Stimulated activated CD4-positive, alpha-beta T cell treated with anti-CD3 and anti-CD28 coated beads, TNF-alpha, amount 100 ng/mL, for 1 hour (primary cell): Measurements from ENCODE around the gene GRID2.
"Not testable (repeated sequence)": the region's sequence is repeated elsewhere in the genome, so short reads cannot be mapped to it uniquely, and the experiment has no call there.

Experiments
- DNase-seq, 3 donors: peaks; one replicate each; pipeline ENCODE4 v3.0.0-alpha.2; 2020; ENCODE audit warnings: low read depth in 3 of 3, low spot score in 1 of 3

The GRID2 gene

DNA sequence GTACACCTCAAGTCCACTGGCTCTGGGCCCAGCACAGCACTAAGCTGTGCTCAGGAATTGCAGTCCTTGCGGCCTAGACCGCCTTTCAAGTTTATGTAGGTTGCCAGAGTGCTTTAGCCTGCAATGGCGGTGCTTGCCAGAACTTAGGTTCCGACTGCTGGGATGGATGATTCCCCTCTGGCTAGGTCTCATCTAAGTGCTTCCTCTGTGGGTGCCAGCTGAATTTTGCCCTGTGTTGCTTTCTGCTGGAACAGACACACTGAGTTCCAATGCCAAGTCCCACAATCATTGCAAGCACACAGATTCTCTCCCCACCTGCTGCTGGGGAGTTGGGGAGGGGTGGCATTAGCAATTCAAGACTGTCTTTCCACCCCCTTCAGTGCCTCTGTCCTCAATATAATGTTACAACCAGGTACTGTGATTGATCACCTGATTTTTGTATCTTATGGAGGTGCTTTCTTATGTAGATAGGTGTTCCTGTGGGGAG is 129.5 kb downstream of the GRID2 start:
- DNase-seq: no peak

DNA sequence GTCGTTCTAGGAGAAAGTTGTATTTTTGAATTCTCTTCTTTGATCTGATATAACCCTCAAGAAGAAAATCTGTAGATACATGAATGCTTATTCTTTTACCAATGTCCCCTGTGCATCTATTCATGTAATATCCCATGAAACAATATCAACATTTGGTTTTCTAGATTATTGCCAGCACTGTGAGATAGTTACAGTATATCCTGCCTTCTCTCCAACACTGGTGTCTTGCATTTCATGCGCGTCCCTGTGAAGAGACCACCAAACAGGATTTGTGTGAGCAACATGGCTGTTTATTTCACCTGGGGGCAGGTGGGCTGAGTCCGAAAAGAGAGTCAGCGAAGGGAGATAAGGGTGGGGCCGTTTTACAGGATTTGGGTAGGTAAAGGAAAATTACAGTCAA is 135.0 kb downstream of the GRID2 start:
- not testable (repeated sequence) for DNase-seq

DNA sequence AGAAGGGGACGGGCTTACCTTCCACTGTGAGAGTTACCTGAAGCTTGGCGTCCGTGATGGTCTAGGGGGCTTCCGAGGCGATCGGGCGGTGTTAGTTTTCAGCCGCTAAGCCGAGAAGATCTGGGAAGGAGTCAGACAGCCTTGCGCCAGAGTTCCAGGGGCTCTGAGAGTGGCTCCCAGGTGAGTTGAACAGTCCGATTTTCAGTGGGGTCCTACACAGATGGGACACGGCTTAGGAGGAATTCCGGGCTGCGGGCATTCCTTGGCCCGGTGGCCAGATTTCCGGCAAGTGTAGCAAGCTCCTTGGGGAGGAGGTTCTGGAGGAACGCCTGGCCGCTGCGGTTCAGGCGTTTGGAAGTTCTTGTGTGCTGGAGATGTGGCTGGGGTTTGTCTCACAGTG is 138.4 kb downstream of the GRID2 start:
- not testable (repeated sequence) for DNase-seq

DNA sequence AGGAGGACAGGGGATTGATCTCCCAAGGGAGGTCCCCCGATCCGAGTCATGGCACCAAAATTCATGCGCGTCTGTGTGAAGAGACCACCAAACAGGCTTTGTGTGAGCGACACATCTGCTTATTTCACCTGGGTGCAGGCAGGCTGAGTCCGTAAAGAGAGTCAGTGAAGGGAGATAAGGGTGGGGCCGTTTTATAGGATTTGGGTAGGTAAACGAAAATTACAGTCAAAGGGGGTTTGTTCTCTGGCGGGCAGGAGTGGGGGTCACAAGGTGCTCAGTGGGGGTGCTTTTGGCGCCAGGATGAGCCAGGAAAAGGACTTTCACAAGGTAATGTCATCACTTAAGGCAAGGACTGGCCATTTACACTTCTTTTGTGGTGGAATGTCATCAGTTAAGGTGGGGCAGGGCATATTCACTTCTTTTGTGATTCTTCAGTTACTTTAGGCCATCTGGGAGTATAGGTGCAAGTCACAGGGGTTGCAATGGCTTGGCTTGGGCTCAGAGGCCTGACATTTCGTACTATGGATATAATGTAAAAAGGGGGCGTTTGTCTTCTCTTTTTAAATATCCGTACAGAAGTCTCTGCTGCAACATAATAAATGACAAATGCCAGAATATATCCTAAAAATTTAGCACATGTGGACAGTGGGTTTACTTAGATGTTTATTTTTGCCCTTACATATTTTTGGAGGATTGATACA is 140.5 kb downstream of the GRID2 start:
- DNase-seq: not testable (repeated sequence)

DNA sequence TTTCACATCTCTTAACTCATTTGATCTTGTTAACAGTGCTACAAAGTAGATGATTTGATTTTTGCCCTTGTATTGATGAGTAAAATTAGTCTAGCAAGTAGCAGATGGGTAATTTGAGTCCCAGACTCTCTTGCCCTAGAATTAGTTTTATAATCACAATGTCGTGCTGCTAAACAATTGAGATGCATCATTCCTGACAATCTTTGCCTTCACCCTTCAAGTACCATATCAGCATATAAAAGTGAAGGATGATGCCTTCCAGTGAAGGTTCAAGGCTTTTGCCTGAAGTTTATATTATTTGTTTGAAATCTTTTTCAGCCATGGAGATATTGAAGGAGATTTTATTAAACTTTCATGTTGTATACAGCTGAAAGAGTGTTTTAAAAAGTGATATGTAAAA is 141.4 kb downstream of the GRID2 start:
- DNase-seq: no peak

DNA sequence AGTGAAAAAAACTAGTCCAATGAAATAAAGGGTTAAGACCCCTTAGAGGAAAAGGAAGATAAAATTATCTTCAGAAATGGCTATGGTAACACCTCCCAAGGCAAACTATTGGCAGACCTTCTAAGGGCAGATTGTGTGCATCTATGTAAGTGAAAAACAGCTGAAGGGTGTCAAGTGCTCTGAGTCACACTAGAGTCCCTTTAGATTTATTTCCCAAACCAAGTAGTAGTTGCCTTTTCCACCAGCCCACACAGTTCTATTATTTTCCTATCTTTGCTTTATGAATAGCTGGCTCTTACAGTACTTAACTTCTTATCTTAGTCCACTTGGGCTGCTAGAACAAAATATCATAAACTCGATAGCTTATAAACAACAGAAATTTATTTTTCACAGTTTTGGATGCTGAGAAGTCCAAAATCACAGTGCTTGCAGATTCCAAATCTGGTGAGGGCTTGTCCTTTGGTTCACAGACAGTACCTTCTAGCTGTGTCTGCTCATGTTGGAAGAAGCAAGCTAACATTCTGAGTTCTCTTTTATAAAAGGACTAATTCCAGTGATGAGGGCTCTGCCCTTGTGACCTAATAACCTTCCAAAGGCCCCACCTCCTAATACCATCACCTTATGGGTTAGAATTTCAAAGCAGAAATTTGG is 143.6 kb downstream of the GRID2 start:
- no peak for DNase-seq

DNA sequence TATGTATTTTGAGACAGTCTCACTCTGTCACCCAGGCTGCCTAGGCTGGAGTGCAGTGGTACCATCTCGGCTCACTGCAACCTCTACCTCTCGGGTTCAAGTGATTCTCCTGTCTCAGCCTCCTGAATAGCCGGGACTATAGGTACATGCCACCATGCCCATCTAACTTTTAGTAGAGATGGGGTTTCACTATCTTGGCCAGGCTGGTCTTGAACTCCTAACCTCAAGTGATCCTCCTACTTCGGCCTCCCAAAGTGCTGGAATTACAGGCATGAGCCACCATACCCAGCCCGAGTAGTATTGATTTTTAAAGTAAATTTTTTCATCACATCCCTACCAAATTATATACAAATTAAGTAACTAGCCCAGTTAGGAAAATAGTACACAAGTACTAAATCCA is 144.4 kb downstream of the GRID2 start:
- not testable (repeated sequence) for DNase-seq

DNA sequence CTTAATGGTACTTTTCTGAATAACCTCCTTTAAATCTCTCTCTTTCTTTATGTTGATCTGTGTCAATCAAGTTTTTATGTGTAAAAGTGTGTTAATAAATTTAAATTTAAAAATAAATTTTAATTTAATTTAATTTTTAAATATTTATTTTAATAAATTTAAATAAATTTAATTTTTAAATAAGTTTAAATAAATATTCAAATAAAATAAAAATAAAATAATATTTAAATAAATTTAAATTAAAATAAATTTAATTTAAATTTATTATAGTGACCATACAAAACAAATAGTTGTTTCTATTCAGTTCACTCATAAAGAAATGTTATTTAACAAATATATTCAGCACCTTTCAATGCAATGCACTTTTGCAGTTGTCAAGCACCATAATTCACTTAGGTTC is 146.9 kb downstream of the GRID2 start:
- DNase-seq: no peak

DNA sequence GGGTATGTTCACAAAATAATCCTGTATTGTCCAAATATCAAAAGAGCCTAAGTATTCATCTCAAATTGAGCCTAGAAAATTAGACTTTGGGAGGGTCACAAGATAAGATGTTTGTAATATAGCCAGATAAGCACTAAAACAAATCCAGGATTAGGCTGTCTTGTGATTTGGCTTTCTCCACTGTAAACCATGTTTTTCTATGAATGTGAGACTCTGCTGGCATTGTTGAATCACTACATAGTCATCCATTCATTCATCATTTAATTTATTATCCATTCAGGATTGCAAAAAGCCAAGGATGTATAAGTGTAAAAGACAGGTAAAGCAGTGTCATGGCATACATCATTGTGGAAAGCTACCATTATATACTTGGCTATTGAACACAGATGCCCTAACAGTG is 148.0 kb downstream of the GRID2 start:
- no peak for DNase-seq

DNA sequence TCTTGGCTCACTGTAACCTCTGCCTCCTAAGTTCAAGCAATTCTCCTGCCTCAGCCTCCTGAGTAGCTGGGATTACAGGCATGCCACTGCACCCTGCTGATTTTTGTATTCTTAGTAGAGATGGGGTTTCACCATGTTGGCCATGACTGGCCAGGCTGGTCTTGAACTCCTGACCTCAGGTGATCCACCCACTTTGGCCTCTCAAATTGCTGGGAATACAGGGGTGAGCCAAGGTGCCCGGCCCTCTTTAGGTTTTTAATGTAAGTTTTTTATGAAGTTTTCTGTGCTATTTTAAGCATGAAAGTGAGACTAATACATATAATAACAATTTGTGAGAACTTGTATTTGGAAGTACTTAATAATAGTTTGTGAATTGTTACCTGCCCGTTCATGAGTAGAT is 148.6 kb downstream of the GRID2 start:
- DNase-seq: not testable (repeated sequence)

DNA sequence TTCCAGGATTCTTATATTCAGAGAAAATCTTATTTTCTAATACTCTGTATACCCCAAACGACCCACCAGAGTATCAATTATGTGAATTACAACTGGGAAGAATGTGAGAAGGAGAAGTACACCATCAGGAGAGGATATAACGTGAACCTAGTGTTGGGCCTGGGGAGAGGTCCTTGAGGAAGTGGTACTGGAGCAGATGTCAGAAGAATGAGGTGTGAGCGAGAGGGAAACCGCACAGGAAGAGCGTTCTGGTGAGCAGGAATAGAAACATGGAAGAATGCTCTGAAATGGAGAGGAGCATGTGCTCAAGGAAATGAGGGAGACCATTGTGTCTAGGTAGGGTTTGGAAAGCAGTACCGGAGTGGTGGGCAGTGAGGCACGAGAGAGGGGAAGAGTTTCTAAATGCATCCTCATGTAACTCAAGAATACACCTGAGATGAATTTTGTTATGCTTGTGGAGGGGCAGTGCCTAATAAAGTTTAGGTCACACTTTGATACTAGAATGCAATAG is 151.6 kb downstream of the GRID2 start:
- DNase-seq: no peak

DNA sequence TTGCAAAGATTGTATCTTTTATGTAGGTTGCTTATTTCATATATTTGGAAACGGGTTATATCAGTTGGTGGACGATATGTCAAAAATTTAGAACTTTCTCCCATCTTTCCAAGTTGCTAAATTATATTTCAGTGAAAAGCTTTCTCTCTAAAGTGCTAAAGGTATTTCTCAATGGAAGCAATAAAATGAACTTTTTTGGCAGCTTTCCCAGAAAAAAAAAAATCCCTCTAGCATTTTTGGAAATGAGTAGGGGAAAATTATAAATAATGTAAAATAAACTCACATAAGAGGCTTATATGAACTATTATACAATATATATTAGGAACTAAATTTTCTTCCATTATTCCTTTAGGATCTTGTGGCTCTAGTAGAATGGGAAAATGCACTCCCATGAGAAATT is 152.2 kb downstream of the GRID2 start:
- no peak for DNase-seq

DNA sequence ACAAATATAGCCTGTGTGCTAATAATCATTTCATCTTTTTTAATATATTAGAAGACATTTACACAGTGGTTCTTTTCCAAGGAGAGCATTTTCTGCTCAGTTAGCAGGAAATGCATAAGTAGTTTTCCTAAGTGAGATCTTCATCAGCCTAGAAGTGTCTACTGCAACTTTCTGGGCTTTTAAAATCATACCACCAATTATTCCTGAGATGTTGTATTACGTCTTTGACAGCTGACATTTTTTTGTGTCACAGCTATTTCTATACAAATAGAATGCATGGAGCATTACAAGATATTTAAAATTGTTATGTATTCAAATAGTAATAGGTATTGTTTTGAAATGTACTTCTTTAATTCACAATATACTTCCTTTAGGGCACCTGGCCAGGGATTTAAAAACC is 158.0 kb downstream of the GRID2 start:
- no peak for DNase-seq

DNA sequence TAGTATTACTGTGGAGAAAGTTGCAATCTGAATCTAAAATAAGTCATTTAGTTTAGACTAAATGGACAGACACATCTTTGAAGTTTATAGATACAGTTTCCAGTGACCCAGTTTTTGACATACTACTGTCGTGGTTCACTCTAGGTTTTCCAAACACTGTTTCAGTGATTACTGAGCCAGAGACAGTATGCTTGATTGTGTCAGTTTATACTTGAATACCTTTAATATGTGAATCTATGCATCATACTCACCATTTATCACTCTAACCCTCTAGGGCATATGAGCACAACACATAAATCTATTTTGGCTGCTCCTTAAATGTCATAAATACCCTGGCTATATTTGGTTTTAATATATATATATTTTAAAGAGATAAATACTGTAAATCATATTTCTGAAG is 173.5 kb downstream of the GRID2 start:
- DNase-seq: no peak

DNA sequence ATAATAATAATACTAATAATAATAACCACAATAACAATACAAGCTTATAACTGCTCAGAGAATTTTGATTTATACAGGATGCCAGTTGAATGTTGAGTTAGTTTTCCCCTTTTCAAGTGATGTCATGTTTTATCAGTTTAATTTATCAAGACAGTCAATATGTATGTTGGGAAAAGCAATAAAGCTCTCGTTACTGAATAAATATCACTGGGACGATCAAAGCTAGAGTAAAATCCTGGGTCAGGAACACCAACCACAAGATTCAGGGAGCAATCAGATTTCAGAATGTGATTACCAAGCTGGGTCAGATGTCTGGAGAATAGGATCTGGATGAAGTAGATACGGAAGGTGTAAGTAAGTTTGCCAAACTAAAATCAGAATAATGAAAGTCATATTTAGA is 179.6 kb downstream of the GRID2 start:
- no peak for DNase-seq

DNA sequence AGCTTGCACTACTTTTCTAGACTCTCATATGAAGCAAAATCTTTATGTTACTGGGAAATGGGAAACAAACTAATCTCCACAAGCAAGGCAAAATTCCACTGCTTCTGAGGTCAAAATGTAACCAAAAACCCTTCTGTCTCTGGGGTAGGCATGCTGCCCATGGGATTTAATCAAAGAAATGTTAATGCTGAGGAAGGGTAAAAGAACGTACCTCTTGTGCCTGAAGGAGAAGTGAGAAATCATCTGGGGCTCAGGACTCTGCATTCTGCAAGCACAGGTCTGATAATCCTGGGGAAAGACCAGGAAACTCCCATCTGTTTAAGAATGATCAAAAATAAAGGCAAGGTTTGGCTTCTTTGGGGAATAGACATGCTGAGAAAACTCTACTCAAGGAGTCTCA is 184.7 kb downstream of the GRID2 start:
- DNase-seq: no peak

DNA sequence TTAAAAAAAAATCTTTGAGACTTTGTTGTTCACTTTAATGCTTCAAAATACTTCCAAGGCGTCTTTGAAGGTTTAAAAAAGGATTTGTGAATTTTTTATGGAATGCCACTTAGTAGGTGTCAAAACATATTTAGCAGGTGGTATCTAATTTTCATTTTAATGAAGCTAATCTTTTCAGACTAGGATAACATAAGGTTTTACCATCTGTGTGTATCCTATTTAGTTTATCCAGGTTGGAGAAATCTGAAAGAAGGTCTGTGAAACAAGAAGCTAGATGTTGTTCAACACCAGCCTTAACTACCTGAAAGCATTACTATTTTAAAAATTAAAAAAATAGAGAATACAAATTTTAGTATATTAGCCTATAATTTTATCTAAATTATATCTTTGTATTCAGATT is 193.4 kb downstream of the GRID2 start:
- no peak for DNase-seq

DNA sequence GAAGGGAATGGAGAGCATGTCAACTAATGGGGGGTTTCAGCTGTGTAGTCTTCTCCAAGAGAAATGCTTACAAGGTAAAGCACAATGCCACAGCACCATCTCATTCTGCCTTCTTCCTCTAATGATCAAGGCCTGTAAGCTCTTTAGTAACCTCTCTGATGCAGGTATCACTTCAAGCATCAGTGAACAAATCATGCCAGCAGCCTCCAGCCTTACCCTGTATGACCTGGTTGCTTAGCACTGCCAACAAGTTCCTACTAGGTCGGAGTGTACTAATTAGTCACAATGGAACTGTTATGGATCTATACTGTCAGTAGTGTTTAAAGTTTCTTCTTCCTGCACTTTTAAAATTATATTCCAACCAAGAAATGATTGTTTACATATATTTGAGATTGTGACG is 197.7 kb downstream of the GRID2 start:
- no peak for DNase-seq

DNA sequence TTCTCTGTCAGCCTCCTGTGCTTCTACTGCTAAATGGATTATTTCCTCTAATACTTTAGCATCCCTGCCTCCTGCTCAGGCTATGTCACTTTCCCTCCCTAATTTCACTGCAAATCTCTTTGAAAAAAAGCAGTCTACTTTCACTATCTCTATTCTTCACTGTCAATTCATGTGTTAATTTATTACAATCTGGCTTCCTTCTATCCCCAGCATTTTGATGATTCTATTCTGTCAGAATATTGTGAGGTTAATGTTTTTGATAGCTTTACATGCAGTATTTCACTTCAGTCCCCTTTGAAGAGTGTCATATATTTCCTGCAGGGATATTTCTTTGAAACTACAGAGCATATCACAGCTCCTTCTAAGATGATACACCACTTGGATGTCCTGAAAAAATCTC is 203.2 kb downstream of the GRID2 start:
- DNase-seq: no peak

DNA sequence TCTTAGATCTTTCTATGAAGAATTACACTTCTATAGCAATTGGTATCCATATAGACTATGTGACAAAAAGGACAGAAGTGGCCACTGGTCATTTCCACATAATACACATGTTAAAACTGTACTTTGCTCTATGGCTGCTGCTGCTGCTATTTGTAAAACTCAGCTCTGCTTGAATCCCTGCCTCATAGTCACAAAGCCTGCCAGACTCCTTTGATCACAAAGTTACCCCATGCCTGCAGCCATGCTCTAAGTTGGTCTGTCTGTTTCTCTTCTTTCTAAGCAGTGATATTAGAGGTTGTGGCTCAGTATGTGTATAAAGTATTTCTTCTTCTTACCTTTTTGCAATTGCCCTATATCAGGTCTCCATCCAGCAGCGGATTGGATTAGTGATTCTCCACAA is 210.9 kb downstream of the GRID2 start:
- no peak for DNase-seq

DNA sequence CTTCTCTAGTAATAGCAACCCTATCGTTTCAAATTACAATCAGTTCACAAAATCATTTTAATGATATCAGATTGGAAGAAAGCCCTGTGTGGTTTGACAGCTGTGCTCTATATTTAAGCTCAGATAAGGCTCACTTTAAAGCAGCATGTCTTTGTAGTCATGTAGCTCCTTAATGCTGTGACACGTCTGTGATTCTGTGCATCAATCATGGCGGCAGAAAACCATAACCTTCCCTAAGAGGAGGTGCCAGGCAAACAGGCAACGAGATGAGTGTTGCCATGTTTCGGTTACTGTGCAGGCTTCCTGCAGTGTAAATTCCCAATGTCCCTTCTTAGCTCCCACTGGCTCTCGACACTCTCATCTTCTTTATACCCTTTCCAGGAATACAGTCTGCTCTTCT is 212.7 kb downstream of the GRID2 start:
- no peak for DNase-seq

DNA sequence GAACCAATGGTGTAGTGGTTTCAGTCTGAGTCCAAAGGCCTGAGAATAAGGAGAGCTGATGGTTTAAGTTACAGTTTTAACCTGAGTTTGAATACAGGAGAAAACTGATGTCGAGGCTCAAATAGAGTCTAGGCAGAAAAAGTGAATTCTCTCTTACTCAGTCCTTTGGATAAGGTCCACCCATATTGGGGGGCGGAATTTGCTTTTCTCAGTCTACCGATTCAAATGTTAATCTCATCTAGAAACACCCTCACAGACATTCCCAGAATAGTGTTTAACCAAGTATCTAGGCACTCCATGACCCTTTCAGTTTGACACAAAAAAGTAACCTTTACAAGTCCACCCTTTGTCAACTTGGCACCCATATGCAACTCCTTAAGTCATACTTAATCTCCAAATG is 216.0 kb downstream of the GRID2 start:
- DNase-seq: no peak

DNA sequence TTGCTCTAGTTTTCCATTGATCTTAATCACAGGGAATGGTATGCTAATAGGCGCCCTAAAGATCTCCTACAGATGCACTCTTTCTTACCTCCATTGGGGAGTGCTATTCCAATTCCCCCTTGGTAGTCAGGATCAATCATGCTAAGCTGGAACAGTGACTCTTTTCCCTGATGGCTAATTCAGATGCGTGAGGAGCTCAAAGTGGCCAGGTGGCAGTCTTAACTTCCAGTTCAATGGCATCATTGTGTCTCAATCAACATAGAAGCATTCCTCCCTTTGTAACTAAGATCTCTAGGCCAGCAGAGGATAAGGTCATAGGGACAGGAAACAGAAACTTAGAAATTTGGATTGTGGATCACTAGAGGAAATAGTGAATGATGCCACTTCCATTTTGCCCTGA is 216.8 kb downstream of the GRID2 start:
- DNase-seq: no peak
